Measurements from ENCODE around the gene PPP2R2B.
"Not testable (repeated sequence)": the region's sequence is repeated elsewhere in the genome, so short reads cannot be mapped to it uniquely, and the experiment has no call there.

PPP2R2B gene

GRCh38 chr5:146744068-146744745 lies 134.3 kb downstream of the PPP2R2B start:
- no peak for DNase-seq (ENCODE audit: low spot score)

GRCh38 chr5:146734936-146735577 lies 143.5 kb downstream of the PPP2R2B start:
- DNase-seq (ENCODE audit: low spot score), result no peak

DNA sequence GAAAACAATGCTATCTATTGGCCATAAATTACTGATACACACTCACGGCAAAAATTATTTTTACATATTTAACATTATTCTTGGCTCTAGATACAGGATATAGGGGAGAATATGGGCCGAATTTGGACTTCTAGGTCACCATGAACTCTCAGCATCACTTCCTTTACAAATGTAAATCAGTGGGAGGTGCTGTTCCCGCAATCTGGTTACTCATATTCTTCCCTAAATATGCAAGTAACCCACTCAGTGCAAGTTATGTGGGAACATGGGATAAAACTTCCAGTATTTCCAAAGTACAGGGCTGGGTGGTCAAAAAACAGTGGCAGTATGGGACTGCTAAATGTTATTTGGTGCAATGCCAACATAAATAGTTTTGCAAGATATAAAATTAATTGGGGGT lies 145.6 kb downstream of the PPP2R2B start:
- DNase-seq (ENCODE audit: low spot score), result no peak

DNA sequence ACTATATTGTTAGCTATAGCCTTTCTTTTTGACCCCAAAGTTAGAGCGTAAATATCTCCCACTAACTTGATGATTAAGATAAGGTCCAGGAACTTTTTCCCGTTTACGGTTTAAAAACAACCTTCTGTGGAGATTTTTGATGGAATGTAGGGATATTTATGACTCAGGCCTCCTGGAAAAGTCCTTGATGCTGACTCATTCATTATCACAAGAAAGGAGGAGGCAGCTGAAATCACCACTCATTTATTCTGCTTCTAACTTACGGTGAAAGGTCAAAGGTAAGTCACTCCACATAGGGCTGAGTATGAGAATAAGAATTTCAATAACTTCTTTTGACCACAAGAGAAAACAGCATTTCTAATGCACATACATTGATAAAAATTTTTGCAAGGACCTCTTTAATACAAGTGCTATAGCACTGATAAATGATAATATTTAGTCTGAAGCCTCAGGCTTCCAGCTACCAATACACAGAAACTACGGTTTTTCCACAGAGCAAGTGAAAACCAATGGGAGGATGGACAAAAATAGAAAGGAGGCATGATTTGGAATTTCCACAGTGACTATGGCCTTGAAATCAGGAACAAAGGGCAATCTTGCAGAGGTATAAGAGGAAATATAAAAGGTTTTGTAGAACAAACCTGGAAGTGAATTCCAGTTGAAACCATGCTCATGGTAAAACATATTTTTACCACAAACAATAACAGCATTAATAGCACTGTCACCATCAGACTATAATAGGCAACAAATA lies 146.5 kb downstream of the PPP2R2B start:
- DNase-seq (ENCODE audit: low spot score), result peak; percentile 37

DNA sequence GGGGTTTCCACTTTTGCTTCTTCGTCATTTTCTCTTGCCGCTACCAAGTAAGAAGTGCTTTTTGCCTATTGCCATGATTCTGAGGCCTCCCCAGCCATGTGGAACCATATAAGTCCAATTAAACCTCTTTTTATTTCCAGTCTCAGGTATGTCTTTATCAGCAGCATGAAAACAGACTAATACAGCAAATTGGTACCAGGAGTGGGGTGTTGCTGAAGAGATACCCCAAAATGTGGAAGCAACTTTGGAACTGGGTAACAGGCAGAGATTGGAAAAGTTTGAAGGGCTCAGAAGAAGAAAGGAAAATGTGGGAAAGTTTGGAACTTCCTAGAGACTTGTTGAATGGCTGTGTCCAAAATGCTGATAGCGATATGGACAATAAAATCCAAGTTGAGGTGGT lies 149.8 kb downstream of the PPP2R2B start:
- not testable (repeated sequence) for DNase-seq (ENCODE audit: low spot score)

DNA sequence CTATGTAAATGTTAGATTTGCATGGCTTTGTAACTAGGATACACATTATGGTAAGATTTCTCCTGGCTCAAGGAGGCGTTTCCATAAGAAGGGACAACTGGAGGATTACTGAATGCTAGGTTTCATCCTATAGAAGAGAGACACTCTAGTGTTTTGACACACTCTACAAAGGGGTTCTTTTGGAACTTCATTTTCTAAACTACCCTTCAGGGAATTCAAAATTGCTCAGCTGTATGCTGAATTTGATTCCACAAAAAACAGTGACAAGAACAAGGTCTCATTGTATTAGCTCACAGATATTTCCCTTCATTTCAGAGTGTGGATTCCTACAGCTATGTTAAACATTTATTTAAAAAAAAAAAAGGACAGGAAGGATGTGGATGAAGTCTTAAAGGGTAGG lies 151.7 kb downstream of the PPP2R2B start:
- DNase-seq (ENCODE audit: low spot score), result no peak

- DNase-seq (ENCODE audit: low spot score), result no peak
These were observed 152.5 kb downstream of the PPP2R2B start for GRCh38 chr5:146726020-146726419.

DNA sequence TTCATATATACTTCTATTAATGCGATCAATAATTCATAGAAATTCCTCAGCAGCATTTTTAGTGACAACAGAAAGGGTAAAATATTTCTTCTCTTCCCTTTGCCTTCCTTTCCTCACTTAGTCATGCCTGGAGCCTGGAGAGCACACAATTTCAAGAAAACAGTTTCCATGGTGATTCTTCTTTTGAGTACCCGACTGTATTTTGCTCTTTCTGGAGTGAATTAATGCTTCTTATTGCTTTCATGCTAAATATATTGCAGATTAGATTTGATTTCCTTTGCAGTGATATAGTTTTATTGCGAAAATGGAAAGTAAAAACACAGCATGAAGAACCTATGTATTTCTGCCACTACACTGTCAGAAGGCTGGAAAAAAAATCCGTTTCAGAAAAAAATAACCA lies 153.5 kb downstream of the PPP2R2B start:
- DNase-seq (ENCODE audit: low spot score), result no peak

GRCh38 chr5:146722361-146722779 lies 156.2 kb downstream of the PPP2R2B start:
- no peak for DNase-seq (ENCODE audit: low spot score)

- no peak for DNase-seq (ENCODE audit: low spot score)
These were observed 157.3 kb downstream of the PPP2R2B start for GRCh38 chr5:146721073-146721815.

DNA sequence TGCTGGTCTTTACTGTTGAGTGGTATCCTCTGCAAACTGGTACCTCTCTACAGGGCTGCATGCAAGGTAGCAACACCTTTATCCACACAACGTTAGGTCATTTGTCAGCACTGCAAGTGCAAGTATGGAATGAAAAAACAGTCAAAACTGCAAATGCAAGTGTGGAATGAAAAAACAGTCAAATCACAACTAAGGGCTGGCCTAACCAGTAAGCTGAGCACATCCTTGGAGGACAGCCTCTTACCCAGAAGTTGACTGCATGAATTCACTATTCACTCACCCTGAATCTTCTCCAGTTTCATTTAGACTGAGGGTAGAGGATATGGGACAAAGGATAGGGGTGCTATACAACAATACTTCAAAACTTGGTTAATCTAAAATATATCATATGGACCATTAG lies 158.4 kb downstream of the PPP2R2B start:
- no peak for DNase-seq (ENCODE audit: low spot score)

DNA sequence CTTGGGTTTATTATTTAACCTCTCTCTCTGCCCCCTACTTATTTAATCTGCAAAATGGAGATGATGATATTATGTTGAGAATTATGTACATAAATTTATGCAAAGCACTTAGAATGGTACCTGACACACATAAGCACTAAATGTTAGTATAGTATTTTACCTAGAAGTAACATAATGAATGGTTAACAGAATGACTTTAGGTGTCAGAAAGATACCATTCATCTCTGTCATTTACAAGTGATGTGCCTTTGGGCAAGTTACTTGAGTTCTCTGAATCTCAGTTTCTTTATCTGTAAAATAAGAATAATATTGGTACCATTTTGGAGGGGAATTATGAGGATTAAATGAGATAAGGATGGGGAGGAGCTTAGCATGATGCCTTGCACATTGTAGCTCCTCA lies 159.4 kb downstream of the PPP2R2B start:
- no peak for DNase-seq (ENCODE audit: low spot score)

DNA sequence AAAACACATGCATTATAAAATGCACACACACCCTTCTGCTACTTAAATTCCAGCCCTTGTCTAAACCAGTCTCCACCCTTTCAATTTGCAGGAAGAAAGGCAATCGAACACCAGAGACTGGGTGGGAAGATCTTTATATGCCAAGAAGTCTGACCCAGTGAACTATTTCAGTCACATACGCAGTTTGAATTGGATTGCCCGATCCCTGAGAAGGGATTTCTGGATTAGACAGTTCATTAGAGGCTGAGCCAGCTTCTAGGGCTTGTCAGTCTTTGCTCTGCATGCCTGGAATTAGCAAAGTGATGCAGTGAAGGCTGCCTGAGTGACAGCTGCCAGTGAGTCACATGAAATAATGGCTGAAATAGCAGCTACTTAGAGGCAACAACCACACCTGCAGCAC lies 159.9 kb downstream of the PPP2R2B start:
- DNase-seq (ENCODE audit: low spot score), result no peak

GRCh38 chr5:146717951-146718350 lies 160.6 kb downstream of the PPP2R2B start:
- no peak for DNase-seq (ENCODE audit: low spot score)

DNA sequence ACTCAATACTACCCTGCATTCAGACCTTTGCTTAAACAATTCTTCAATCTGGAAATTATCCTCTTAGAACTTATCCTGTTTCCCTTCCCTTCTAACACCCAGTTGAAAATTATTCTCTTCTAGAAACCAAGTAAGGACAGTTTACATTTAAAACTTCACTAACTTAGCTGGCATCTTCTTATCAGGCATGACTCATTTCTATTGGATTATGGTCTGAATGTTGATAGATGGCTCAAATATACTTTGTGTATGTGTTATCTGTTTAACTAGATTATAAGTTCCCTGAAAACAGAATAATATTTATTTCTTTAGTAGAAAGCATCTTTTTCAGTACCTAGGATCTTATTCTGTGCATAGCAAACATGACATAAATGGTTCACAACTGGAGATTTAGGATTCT lies 161.9 kb downstream of the PPP2R2B start:
- DNase-seq (ENCODE audit: low spot score), result no peak

GRCh38 chr5:146710348-146710747 lies 168.2 kb downstream of the PPP2R2B start:
- DNase-seq (ENCODE audit: low spot score), result no peak

DNA sequence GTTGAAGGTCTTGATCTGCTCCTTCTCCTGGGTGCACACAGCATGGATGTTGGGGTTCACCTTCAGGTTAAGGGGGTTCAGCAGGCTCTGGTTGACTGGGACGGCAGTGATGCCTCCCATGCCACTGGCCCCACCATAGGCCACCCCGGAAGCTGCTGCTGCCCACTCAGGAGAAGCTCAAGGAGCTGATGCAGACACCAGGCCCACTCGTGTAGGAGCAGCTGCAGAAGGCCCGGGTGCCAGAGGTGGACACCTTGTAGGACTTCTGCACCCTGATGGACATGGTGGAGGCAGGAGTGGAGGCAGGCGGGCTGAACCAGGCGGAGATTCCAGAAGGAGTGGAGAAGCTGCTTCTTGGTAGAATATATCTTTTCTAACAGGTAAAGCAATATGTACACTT lies 171.2 kb downstream of the PPP2R2B start:
- no peak for DNase-seq (ENCODE audit: low spot score)

- DNase-seq (ENCODE audit: low spot score), result no peak
These were observed 172.1 kb downstream of the PPP2R2B start for GRCh38 chr5:146706321-146706972.

DNA sequence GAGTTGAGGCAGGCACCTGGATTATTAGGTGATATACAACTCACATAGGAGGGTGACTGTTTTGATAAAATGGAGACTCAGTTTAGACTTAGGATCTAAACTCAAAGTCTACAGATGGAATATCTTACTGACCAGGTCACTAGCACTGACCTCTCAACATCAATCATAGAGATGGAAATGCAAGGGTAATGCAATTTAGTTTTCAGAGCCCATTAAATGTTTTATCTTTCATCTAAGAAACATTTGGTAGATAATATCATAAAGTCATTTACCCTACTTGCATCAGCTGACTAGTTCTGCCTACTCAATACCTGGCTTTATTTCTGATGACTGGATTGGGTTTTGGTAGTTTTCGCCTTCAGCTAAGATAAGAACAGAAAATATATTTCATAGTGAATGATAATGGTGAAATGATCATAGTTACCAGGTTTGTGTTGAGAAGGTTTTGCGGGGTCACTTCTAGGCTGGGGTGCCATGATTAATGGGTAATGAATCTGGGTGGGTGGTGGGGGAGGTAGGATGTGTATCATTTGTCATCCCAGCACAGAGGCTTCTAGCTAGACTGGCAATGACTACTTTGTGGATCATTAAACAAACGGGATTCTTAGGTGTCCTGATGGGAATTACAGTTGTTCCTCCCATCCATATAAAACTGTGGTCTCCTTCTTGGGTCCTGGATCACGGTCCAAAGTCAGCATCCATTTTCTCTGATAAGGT lies 173.4 kb downstream of the PPP2R2B start:
- no peak for DNase-seq (ENCODE audit: low spot score)

GRCh38 chr5:146703899-146704298 lies 174.7 kb downstream of the PPP2R2B start:
- no peak for DNase-seq (ENCODE audit: low spot score)

GRCh38 chr5:146703499-146703898 lies 175.1 kb downstream of the PPP2R2B start:
- DNase-seq (ENCODE audit: low spot score), result no peak
